Naive thymus-derived CD8-positive, alpha-beta T cell (primary cell): Measurements from ENCODE around the gene GABRG3. TPM values are rescaled to one million over a fixed set of nuclear protein-coding genes. Genes with fewer than 3 reads are reported as not detected.

ENCODE experiments used
- ATAC-seq, 2 donors: fragments of 150-1000 bp; cut with Tn5 transposase in 1 of 2; sonication (Bioruptor Pico), chemical (Tn5 transposase) in 1 of 2; 1 replicate in 1 of 2; 2 replicates in 1 of 2; pipeline ENCODE4 v1.10.0; 2021; ENCODE audit warnings: mild to moderate bottlenecking in 2 of 2, moderate library complexity in 2 of 2
- POLR2A ChIA-PET: fragments of 350-600 bp; sonication (Branson Sonifier 250); formaldehyde crosslinking; loops from one replicate; lab custom pipeline; 2021; ENCODE audit warnings: antibody characterized with exemption; lab: Charles Lee
- DNase-seq, 10 donors: peaks; one replicate each; pipeline versions ENCODE4 v3.0.0 to v3.0.0-alpha.2; 2020 to 2022
- H3K27ac Mint-ChIP-seq, 10 donors: one replicate each; pipeline ENCODE4 v1.8.0; 2020 to 2022; ENCODE audit warnings: mild to moderate bottlenecking in 10 of 10, mixed read lengths in 10 of 10, moderate library complexity in 4 of 10, inconsistent platforms in 1 of 10
- H3K27me3 Mint-ChIP-seq, 5 donors: one replicate each; pipeline ENCODE4 v1.8.0; 2021 to 2022; ENCODE audit warnings: mixed read lengths in 5 of 5
- H3K36me3 Mint-ChIP-seq, 3 donors: one replicate each; pipeline ENCODE4 v1.8.0; 2020 to 2022; ENCODE audit warnings: mixed read lengths in 3 of 3, mild to moderate bottlenecking in 2 of 3, inconsistent platforms in 1 of 3
- H3K4me1 Mint-ChIP-seq, 4 donors: one replicate each; pipeline ENCODE4 v1.8.0; 2021 to 2022; ENCODE audit warnings: mixed read lengths in 4 of 4
- H3K4me3 Mint-ChIP-seq, 10 donors: one replicate each; pipeline ENCODE4 v1.8.0; 2020 to 2022; ENCODE audit warnings: mild to moderate bottlenecking in 10 of 10, mixed read lengths in 10 of 10, moderate library complexity in 6 of 10, inconsistent platforms in 1 of 10
- H3K9me3 Mint-ChIP-seq, 9 donors: one replicate each; pipeline ENCODE4 v1.8.0; 2020 to 2022; ENCODE audit warnings: mixed read lengths in 9 of 9, mild to moderate bottlenecking in 3 of 9, inconsistent platforms in 1 of 9, moderate library complexity in 1 of 9
- polyA plus RNA-seq, 3 donors: library from polyadenylated mRNA; unstranded; fragments of 300-500 nt; fragmentation: Illumina TruSeq; gene quantifications; one replicate each; pipeline ENCODE4 v1.2.3, GENCODE V29; 2021
- total RNA-seq, 8 experiments: library from RNA in 2 of 8; stranded (reverse) in 2 of 8; gene quantifications; one replicate each; pipeline ENCODE4 v1.2.3 and lab custom pipeline; 2021 to 2026

Gene GABRG3
- total and polyA plus RNA-seq, 5 experiments from 2014 or later, result not detected

- Mint-ChIP-seq H3K36me3 (peaks cover 0 to 4% (median 0%) of the 10 kb centered on the region in 3 donors), H3K4me1 (no peaks in the 10 kb centered on the region), H3K27me3 (peaks cover 0 to 4% (median 0%) of the 10 kb centered on the region in 5 donors), H3K4me3 (no peak overlapping the region), H3K27ac (no peak overlapping the region), H3K9me3 (peaks cover 0 to 32% (median 14%) of the 10 kb centered on the region in 9 donors)
- DNase-seq, result no peak
- POLR2A ChIA-PET, result no interaction called here
- ATAC-seq, result no peak
Measured at GRCh38 chr15:27091270-27091940, 120.4 kb downstream of the GABRG3 start.

GRCh38 chr15:27092390-27092789 lies 121.4 kb downstream of the GABRG3 start:
- peaks cover 0 to 4% (median 0%) of the 10 kb centered on the region in 5 donors for H3K27me3 Mint-ChIP-seq
- no peak overlapping the region for H3K4me3 Mint-ChIP-seq
- H3K27ac Mint-ChIP-seq, result no peak overlapping the region
- H3K4me1 Mint-ChIP-seq, result no peaks in the 10 kb centered on the region
- peaks cover 0 to 32% (median 15%) of the 10 kb centered on the region in 9 donors for H3K9me3 Mint-ChIP-seq
- ATAC-seq (no peak), DNase-seq (no peak)
- H3K36me3 Mint-ChIP-seq, result peaks cover 0 to 4% (median 0%) of the 10 kb centered on the region in 3 donors
- POLR2A ChIA-PET, result no interaction called here

DNA sequence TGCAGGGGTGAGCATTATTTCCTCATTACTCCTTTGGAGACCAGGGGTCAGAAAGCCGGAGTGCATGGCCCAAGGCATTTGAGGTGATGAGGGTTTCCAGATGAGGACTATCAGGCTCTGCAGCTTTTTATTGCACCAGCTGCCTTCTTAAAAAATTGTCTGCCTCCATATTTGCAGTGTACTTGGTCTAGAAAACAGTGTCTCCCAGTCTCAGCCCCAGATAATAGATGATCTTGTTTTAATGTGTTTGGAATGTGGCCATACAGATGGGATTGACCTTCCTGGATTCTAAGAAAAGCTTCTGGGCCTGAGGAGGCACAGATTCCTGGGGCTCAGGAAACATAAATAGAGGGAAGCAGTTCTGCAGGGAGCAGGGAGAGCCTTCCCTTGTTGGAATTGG lies 123.3 kb downstream of the GABRG3 start:
- H3K9me3 Mint-ChIP-seq, result peaks cover 0 to 29% (median 12%) of the 10 kb centered on the region in 9 donors
- no peaks in the 10 kb centered on the region for H3K4me1 Mint-ChIP-seq
- no peak overlapping the region for H3K27ac Mint-ChIP-seq
- H3K36me3 Mint-ChIP-seq, result peaks cover 0 to 7% (median 0%) of the 10 kb centered on the region in 3 donors
- H3K27me3 Mint-ChIP-seq, result peaks cover 0 to 4% (median 0%) of the 10 kb centered on the region in 5 donors
- POLR2A ChIA-PET, result no interaction called here
- DNase-seq (no peak), ATAC-seq (no peak)
- H3K4me3 Mint-ChIP-seq, result no peak overlapping the region

DNA sequence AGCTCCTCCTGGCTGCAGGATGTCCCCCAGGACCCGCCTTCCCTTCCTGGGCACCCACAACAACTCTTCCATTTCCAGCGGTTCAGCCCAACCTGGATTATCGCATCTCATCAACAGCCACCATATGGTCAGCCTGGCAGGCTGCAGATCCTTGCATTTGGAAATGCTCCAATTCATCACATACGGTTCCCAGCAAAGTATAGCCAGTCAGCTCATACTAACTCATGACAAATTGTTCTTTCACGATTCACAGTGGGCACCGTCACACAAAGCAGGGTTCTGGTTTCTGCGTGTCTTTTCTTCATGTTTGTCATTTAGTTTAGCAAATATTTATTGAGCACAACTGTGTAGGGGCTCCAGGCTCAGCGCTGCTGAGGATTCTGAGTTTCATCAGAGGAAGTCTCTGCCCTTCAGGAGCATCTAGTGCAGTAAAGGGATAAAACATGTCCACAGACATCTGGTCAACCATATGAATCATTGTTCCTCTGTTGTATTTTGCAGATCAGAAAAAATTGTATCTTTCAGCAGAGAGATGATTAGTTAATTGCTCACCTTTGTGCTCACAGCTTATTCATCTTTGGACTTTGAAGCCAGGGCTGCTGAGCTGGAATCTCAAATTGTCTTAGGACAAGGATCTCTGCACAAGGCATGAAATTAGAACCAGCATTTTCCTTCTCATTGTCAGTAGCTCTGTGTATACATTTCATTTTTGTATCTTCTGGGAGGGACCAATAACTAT lies 125.1 kb downstream of the GABRG3 start:
- DNase-seq, result no peak
- Mint-ChIP-seq H3K4me3 (no peak overlapping the region), H3K27ac (no peak overlapping the region), H3K9me3 (peaks cover 0 to 20% (median 7%) of the 10 kb centered on the region in 9 donors), H3K27me3 (peaks cover 0 to 4% (median 0%) of the 10 kb centered on the region in 5 donors), H3K4me1 (no peaks in the 10 kb centered on the region), H3K36me3 (peaks cover 0 to 5% (median 0%) of the 10 kb centered on the region in 3 donors)
- ATAC-seq, result no peak
- POLR2A ChIA-PET, result no interaction called here

DNA sequence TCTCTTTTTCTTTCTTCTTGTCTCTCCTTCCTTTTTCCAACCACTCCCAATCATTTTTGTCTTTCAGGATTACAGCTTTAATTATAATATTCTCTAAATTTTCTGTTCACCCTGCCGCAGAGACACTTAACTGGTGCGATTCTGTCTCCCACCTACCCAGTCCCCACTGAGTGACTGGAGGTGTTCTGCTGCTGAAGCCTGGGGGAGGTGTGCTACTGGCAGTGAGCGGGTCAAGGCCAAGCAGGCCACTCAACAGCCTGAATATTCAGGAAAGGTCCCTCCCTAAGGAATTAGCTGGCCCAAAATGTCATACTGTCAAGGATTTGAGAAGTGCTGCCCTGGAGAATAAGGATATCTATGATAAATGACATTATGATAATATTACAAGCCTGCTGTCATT lies 126.5 kb downstream of the GABRG3 start:
- Mint-ChIP-seq H3K36me3 (peaks cover 0 to 5% (median 0%) of the 10 kb centered on the region in 3 donors), H3K4me3 (no peak overlapping the region), H3K27me3 (peaks cover 0 to 4% (median 0%) of the 10 kb centered on the region in 5 donors), H3K9me3 (peaks cover 0 to 18% (median 7%) of the 10 kb centered on the region in 9 donors), H3K4me1 (no peaks in the 10 kb centered on the region), H3K27ac (no peak overlapping the region)
- no peak for DNase-seq
- no peak for ATAC-seq
- POLR2A ChIA-PET, result no interaction called here

- POLR2A ChIA-PET, result no interaction called here
- Mint-ChIP-seq H3K36me3 (peaks cover 0 to 5% (median 0%) of the 10 kb centered on the region in 3 donors), H3K27me3 (no peaks in the 10 kb centered on the region), H3K9me3 (peaks cover 0 to 14% (median 4%) of the 10 kb centered on the region in 9 donors), H3K4me3 (no peak overlapping the region), H3K4me1 (no peaks in the 10 kb centered on the region), H3K27ac (no peak overlapping the region)
- ATAC-seq (no peak), DNase-seq (no peak)
Measured at GRCh38 chr15:27101982-27102381, 131.0 kb downstream of the GABRG3 start.

GRCh38 chr15:27111323-27111722 lies 140.3 kb downstream of the GABRG3 start:
- Mint-ChIP-seq H3K4me3 (no peak overlapping the region), H3K9me3 (peaks cover 0 to 16% (median 2%) of the 10 kb centered on the region in 9 donors), H3K27ac (no peak overlapping the region), H3K27me3 (peaks cover 0 to 10% (median 0%) of the 10 kb centered on the region in 5 donors), H3K4me1 (no peaks in the 10 kb centered on the region), H3K36me3 (peaks cover 0 to 4% (median 0%) of the 10 kb centered on the region in 3 donors)
- POLR2A ChIA-PET, result no interaction called here
- DNase-seq (no peak), ATAC-seq (no peak)

GRCh38 chr15:27114473-27114872 lies 143.5 kb downstream of the GABRG3 start:
- Mint-ChIP-seq H3K27ac (no peak overlapping the region), H3K27me3 (peaks cover 0 to 10% (median 0%) of the 10 kb centered on the region in 5 donors), H3K4me3 (no peak overlapping the region), H3K36me3 (peaks cover 0 to 4% (median 0%) of the 10 kb centered on the region in 3 donors), H3K9me3 (peaks cover 0 to 25% (median 7%) of the 10 kb centered on the region in 9 donors), H3K4me1 (no peaks in the 10 kb centered on the region)
- DNase-seq (no peak), ATAC-seq (no peak)
- POLR2A ChIA-PET, result interaction anchor here (0.6 kb wide), 1 partner anchor 380 kb away, joined by 3 read pairs; no protein-coding TSS in a partner anchor

- no peak for DNase-seq
- POLR2A ChIA-PET, result no interaction called here
- Mint-ChIP-seq H3K27ac (no peak overlapping the region), H3K36me3 (no peaks in the 10 kb centered on the region), H3K27me3 (peaks cover 0 to 2% (median 0%) of the 10 kb centered on the region in 5 donors), H3K4me3 (no peak overlapping the region), H3K9me3 (peaks cover 0 to 27% (median 11%) of the 10 kb centered on the region in 9 donors), H3K4me1 (no peaks in the 10 kb centered on the region)
- ATAC-seq, result no peak
Measured at GRCh38 chr15:27119695-27120266, 148.8 kb downstream of the GABRG3 start.

- Mint-ChIP-seq H3K9me3 (peaks cover 0 to 22% (median 14%) of the 10 kb centered on the region in 9 donors), H3K36me3 (peaks cover 0 to 5% (median 0%) of the 10 kb centered on the region in 3 donors), H3K27me3 (no peaks in the 10 kb centered on the region), H3K4me1 (no peaks in the 10 kb centered on the region), H3K27ac (no peak overlapping the region), H3K4me3 (no peak overlapping the region)
- no peak for DNase-seq
- POLR2A ChIA-PET, result no interaction called here
- ATAC-seq, result no peak
Measured at GRCh38 chr15:27121672-27122071, 150.7 kb downstream of the GABRG3 start.

DNA sequence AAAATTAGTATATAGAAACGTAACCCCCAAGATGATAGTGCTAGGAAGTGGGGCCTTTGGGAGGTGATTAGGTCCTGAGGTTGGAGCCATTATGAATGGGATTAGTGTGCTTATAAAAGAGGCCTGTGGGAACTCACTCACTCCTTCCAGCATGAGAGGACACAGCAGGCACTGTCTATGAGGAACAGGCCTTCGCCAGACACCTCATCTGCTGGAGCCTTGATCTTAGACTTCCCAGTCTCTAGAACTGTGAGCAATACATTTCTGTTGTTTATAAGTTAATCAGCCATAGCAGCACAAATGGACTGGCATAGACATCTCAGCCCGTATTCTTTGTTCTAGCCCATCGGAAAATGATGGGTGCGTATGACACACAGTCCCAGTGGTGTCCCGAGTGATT lies 152.3 kb downstream of the GABRG3 start:
- Mint-ChIP-seq H3K27me3 (no peaks in the 10 kb centered on the region), H3K4me1 (no peaks in the 10 kb centered on the region), H3K9me3 (peaks cover 0 to 31% (median 8%) of the 10 kb centered on the region in 9 donors), H3K4me3 (no peak overlapping the region), H3K27ac (no peak overlapping the region), H3K36me3 (peaks cover 0 to 5% (median 0%) of the 10 kb centered on the region in 3 donors)
- POLR2A ChIA-PET, result no interaction called here
- ATAC-seq (no peak), DNase-seq (no peak)

DNA sequence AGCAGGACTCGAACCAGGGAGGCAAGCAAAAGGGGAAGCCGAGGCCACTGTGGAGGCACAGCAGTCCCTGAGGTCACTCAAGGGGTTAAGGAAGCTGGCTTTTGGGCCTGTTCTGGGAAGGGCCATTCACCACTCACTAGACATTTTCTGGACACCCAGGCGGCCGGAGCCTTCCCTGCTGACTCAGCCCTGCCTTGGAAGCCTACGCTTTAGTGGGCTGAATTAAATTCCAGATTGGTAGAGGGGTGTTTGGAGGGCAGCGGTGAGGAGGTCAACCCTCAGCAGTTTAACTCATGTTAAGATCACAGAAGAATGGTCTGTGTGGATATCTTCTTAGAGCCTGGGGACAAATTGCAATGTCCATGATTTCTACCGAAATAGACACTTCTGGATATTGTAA lies 152.8 kb downstream of the GABRG3 start:
- POLR2A ChIA-PET, result no interaction called here
- Mint-ChIP-seq H3K9me3 (peaks cover 0 to 33% (median 9%) of the 10 kb centered on the region in 9 donors), H3K27me3 (no peaks in the 10 kb centered on the region), H3K4me3 (no peak overlapping the region), H3K4me1 (no peaks in the 10 kb centered on the region), H3K36me3 (peaks cover 0 to 5% (median 0%) of the 10 kb centered on the region in 3 donors), H3K27ac (no peak overlapping the region)
- DNase-seq, result no peak
- ATAC-seq, result no peak
